ENCODE measurements around the gene GLP1R. TPM values are rescaled to one million over a fixed set of nuclear protein-coding genes. Genes with fewer than 3 reads are reported as not detected.

Gene GLP1R
- total and polyA plus RNA-seq, 2 donors (not counting 1 experiment from before 2014, with no cell fraction given): not detected

DNA sequence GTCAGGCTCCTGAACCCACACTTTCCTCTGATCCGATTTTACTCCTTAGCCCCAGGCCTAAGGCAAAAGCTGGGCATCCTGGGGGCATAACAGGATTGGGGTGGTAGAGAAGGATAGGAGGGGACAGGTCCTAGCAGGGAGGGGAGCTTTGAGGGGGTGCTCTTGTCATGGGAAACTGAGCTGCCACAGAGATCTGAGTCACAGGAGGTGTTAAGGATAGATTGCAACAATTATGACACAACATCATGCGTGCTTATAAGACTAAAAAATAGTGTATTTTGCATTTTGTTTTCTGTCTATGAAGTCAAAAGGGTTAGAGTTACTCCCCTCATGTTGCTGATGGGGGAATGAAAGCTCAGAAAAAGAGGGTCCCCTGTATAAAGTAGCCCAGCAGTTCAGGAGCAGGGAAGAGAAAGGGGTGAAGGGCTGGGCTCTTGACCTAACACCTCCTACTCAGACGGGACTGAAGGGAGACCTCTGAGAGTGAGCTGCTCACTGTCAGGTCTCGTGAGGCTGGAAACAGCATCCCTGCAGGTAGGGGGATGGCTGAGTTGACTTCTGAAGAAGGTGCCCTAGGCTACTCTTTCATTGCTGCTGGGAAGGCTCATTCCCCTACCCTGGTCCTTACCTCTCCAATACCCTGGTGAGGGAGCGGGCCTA is 2.0 kb downstream of the GLP1R start:
- 93% methylated on average over 2 of the region's 5 CpGs for WGBS (ENCODE audit: insufficient coverage)
- intact Hi-C loops (cut with micrococcal nuclease): no loop called here

More for the DNA sequence above, 2.0 kb downstream of the GLP1R start:
- no peak for DNase-seq
- Histone ChIP-seq H3K9ac (ENCODE audit: low read length) (no peak overlapping the region), H3K4me2 (replicated peaks; ENCODE audit: low read depth, low read length, poor library complexity, severe bottlenecking) (no peak overlapping the region), H3K9me3 (ENCODE audit: control extremely low read depth in 1 of 3, control insufficient read depth in 2 of 3, insufficient read depth in 1 of 3, low read length in 2 of 3) (no peaks in the 10 kb centered on the region), H3K27ac (ENCODE audit: low read length in 2 of 2) (no peak overlapping the region), H3K36me3 (replicated peaks in 1 of 2; ENCODE audit: control extremely low read depth in 1 of 2, control insufficient read depth in 1 of 2, extremely low read depth in 1 of 2, insufficient read depth in 2 of 2, low read length in 1 of 2) (no peaks in the 10 kb centered on the region), H3K4me1 (ENCODE audit: control insufficient read depth in 2 of 2, insufficient read depth in 2 of 2, low read length in 2 of 2) (peaks cover 0 to 4% of the 10 kb centered on the region in 2 donors), H2AFZ (ENCODE audit: insufficient read depth, low read depth, low read length, poor library complexity, severe bottlenecking) (no peak overlapping the region), H3K4me3 (ENCODE audit: control extremely low read depth in 1 of 5, extremely low read depth in 1 of 5, insufficient read depth in 1 of 5, low read depth in 2 of 5, low read length in 4 of 5) (no peak overlapping the region), H3K27me3 (replicated peaks in 1 of 4; ENCODE audit: control extremely low read depth in 1 of 4, control insufficient read depth in 3 of 4, insufficient read depth in 4 of 4, low read length in 3 of 4) (peaks cover 0 to 37% (median 19%) of the 10 kb centered on the region in 4 experiments), H3K79me2 (ENCODE audit: control insufficient read depth, insufficient read depth, low read length) (no peaks in the 10 kb centered on the region), H4K20me1 (ENCODE audit: control insufficient read depth, insufficient read depth, low read length, poor library complexity, severe bottlenecking) (no peaks in the 10 kb centered on the region)
- no peak for ATAC-seq (ENCODE audit: low read depth)
- Mint-ChIP-seq H3K27ac (no peak overlapping the region), H3K4me3 (no peak overlapping the region), H3K27me3 (peaks cover 55% of the 10 kb centered on the region), H3K4me1 (peaks cover 6% of the 10 kb centered on the region), H3K9me3 (ENCODE audit: insufficient read depth) (no peaks in the 10 kb centered on the region)
- ChIA-PET POLR2A (no interaction called here), CTCF (no interaction called here)
- TF ChIP-seq EZH2 (IDR thresholded peaks at IDR 0.05; ENCODE audit: borderline replicate concordance, insufficient read depth, low read depth, low read length, poor library complexity, severe bottlenecking): no peak
- TF ChIP-seq, protein P1, sequence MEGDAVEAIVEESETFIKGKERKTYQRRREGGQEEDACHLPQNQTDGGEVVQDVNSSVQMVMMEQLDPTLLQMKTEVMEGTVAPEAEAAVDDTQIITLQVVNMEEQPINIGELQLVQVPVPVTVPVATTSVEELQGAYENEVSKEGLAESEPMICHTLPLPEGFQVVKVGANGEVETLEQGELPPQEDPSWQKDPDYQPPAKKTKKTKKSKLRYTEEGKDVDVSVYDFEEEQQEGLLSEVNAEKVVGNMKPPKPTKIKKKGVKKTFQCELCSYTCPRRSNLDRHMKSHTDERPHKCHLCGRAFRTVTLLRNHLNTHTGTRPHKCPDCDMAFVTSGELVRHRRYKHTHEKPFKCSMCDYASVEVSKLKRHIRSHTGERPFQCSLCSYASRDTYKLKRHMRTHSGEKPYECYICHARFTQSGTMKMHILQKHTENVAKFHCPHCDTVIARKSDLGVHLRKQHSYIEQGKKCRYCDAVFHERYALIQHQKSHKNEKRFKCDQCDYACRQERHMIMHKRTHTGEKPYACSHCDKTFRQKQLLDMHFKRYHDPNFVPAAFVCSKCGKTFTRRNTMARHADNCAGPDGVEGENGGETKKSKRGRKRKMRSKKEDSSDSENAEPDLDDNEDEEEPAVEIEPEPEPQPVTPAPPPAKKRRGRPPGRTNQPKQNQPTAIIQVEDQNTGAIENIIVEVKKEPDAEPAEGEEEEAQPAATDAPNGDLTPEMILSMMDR (IDR thresholded peaks at IDR 0.05): no peak

Measured in B cell (primary cell).